DMS 273 (cell line): ENCODE measurements around the gene KLF7.

ENCODE experiments used
- DNase-seq: peaks from one replicate; lab custom pipeline; 2025; ENCODE audit not compliant: unreplicated experiment; lab: John Stamatoyannopoulos, UW

KLF7 gene

GRCh38 chr2:207035875-207036274, 129.9 kb downstream of the KLF7 start:
- DNase-seq = no peak

GRCh38 chr2:207032490-207032889, 133.3 kb downstream of the KLF7 start:
- no peak for DNase-seq
